Mononuclear cell (primary cell): ENCODE measurements around the gene ULBP2. TPM values are rescaled to one million over a fixed set of nuclear protein-coding genes. Genes with fewer than 3 reads are reported as not detected.

ENCODE experiments used
- H3K27me3 ChIP-seq: 2 replicates; pipeline ENCODE4 v1.6.0; 2011; ENCODE audit warnings: low read length, control low read depth; ENCODE audit not compliant: insufficient read depth
- H3K4me1 ChIP-seq: 2 replicates; pipeline ENCODE4 v1.5.1; 2011; ENCODE audit warnings: mild to moderate bottlenecking, low read length, control low read depth; ENCODE audit not compliant: insufficient read depth
- H3K4me3 ChIP-seq: 2 replicates; pipeline ENCODE4 v1.5.1; 2011; ENCODE audit warnings: mild to moderate bottlenecking, low read length, moderate library complexity
- H3K9me3 ChIP-seq: 2 replicates; pipeline ENCODE4 v1.5.1; 2011; ENCODE audit warnings: low read depth, mild to moderate bottlenecking, control low read depth, low read length
- total RNA-seq: library from RNA; depleted of rRNA; stranded (reverse); fragments of >200 nt; gene quantifications from one replicate; pipeline ENCODE4 v1.2.3, GENCODE V29; 2012

Gene ULBP2
- 0.94 TPM for total RNA-seq

- Histone ChIP-seq H3K4me3 (peak within 1 kb of the TSS; percentile 40), H3K9me3 (no peaks in the 10 kb centered on the region), H3K4me1 (peaks cover 32% of the 10 kb centered on the region), H3K27me3 (peaks cover 53% of the 10 kb centered on the region)
These were observed at the start of gene ULBP2 for GRCh38 chr6:149941583-149942460. ULBP2 (plus strand) TSS chr6:149942014; CDS start chr6:149942073, 59 bp downstream.

- H3K4me3 ChIP-seq = no peak overlapping the region
These were observed 46.7 kb upstream of the ULBP2 start for GRCh38 chr6:149895048-149895590.

DNA sequence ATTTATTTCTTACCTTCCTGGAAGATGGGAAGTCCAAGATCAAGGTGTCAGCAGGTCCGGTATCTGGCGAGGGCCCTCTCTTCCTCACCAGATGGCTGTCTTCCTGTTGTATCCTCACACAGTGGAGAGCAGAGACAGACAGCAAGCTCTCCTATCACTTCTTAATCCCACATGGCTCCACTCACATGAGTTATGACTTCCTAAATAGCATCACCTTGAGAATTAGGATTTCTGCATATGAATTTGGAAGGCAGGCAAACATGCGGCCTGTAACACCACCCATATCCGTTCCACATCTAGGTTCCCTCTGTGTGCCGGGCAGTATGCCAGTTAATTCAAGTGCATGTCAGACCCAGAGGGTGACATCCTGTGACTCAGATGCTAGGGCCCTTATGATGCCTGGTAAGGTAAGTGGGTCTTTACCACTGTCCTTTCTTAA is 46.0 kb upstream of the ULBP2 start:
- peaks cover 19% of the 10 kb centered on the region for H3K4me1 ChIP-seq
- no peaks in the 10 kb centered on the region for H3K27me3 ChIP-seq
- no peak overlapping the region for H3K4me3 ChIP-seq
- H3K9me3 ChIP-seq = no peaks in the 10 kb centered on the region

More at GRCh38 chr6:149895048-149895590, 46.7 kb upstream of the ULBP2 start:
- Histone ChIP-seq H3K9me3 (no peaks in the 10 kb centered on the region), H3K27me3 (no peaks in the 10 kb centered on the region), H3K4me1 (peaks cover 19% of the 10 kb centered on the region)

GRCh38 chr6:149896491-149896890 is 45.3 kb upstream of the ULBP2 start:
- H3K4me1 ChIP-seq = peaks cover 19% of the 10 kb centered on the region
- H3K4me3 ChIP-seq = no peak overlapping the region
- H3K27me3 ChIP-seq = no peaks in the 10 kb centered on the region
- H3K9me3 ChIP-seq = no peaks in the 10 kb centered on the region

DNA sequence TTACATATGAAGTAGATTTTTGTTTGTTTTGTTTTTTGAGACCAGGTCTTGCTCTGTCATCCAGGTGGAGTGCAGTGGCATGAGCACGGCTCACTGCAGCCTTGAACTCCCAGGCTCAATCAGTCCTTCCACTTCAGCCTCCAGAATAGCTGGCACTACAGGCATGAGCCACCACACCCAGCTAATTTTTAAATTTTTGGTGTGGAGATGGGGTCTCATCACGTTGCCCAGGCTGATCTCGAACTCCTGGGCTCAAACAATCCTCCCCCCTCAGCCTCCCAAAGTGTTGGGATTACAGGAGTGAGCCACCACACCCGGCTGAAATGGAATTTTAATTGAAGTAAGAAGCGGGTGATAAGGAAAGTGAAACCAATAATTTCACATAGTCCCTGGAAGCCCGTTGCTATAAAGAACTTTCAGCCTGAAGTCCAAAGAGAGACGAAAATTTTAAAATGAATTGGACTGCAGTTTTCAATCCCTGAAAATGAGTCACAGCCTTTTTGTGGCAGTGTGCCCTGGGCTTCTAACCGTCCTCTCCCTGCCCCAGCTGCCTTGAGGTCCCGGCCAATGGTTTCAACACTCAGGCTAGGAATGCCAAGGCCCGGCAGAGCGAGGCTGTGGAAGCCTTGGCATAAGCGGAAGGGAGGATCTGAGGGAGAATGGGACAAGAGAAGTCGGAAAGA is 44.7 kb upstream of the ULBP2 start:
- Histone ChIP-seq H3K27me3 (no peaks in the 10 kb centered on the region), H3K4me3 (no peak overlapping the region), H3K4me1 (peaks cover 19% of the 10 kb centered on the region)

GRCh38 chr6:149897855-149898744 is 43.7 kb upstream of the ULBP2 start, which contains the start of gene RAET1E:
RAET1E (minus strand) TSS chr6:149898113; CDS start chr6:149890901, 7,212 bp downstream.
- Histone ChIP-seq H3K4me3 (no peak within 1 kb of the TSS), H3K9me3 (no peaks in the 10 kb centered on the region), H3K4me1 (peaks cover 19% of the 10 kb centered on the region), H3K27me3 (no peaks in the 10 kb centered on the region)

More for the DNA sequence above, 44.7 kb upstream of the ULBP2 start:
- H3K9me3 ChIP-seq = no peaks in the 10 kb centered on the region

DNA sequence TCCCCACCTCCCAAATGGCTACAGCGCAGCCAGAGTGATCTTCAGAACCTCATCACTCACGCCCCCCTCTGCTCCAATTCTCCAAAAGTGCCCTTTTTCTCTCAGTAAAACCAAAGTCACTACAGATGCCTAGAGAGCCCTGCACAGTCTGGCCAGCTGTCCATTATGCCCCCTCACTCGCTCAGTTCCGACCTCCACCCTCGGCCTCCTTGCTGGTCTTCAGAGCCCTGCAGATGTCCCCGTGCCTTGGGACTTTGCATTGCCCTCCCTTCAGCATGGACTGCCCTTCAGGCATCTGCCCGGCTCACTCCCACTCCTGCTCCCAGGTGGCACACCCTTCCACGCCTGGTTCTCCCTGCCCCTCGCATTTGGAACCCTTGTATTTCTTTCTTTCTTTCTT is 42.8 kb upstream of the ULBP2 start:
- H3K27me3 ChIP-seq = no peaks in the 10 kb centered on the region
- H3K9me3 ChIP-seq = no peaks in the 10 kb centered on the region
- H3K4me1 ChIP-seq = peaks cover 19% of the 10 kb centered on the region
- H3K4me3 ChIP-seq = no peak overlapping the region

GRCh38 chr6:149899486-149899885 is 42.3 kb upstream of the ULBP2 start:
- Histone ChIP-seq H3K9me3 (no peaks in the 10 kb centered on the region), H3K4me3 (no peak overlapping the region), H3K4me1 (peaks cover 19% of the 10 kb centered on the region), H3K27me3 (no peaks in the 10 kb centered on the region)

DNA sequence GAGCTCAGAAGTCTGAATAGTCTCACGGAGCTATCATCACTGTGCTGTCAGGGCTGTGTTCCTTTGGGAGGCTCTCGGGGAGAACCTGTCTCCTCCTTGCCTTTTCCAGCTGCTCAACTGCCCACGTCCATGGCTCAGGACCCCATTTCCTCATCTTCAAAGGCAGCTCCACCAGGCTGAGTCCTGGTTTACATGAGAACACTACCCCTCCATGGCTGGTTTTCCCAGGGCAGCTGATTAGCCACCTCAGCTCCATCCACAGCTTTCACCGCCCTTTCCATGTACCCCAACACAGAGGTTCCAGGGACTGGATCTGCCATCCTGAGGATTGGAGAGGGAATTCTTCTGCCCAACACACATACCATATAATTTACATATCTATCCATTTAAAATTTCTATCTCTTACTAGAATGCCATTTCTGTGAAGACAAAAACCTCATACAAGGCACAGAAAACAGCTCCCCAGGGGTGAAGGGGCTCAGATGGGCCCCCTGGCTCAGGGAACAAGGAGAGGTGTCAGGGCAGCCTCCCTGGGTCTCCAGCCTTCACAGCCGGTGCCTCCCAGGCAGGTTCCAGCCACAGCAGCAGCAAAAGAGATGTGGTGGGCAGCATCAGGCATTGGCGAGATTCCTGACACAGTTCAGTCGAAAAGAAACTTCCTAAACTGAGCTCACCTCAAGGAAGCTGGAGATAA is 41.7 kb upstream of the ULBP2 start:
- Histone ChIP-seq H3K9me3 (no peaks in the 10 kb centered on the region), H3K27me3 (no peaks in the 10 kb centered on the region), H3K4me3 (no peak overlapping the region), H3K4me1 (peaks cover 17% of the 10 kb centered on the region)

DNA sequence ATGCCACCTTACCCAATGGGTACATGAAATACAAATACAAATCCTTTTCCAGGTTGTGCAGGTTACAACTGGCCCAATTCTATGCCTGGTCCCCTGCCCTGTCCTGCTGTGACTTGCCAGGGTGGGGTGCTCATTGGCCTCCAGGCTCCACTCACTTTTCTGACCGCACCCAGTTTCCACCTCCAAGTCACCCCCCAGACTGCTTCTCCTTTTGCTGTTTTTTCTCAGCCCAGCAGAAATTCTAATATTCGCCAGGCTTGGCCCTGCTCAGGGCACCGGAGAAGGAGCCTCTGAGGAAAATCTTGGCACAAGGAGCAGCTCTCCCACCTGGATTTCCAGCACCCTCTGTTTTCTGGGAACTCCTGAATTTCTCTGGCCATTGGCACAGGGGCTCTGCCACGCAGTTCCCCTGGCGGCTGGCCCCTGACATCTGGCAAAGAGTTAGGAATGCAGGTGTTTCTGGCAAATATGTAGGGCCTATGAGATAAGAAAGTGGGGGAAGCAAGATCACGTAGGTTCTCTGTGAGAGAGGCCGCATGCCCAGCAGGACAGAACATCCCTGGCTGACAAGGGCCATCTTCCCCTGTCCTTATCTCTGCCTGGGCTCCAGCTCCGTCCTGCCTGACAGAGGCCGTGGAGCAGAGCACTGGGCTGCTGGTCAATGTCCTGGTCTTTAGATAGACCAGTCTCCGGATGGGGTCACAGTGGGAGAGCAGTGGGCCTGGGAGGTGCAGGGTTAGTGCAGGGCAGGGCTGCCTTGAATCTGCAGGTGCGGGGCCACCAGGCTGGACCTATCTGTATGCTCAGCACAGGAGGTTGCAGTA is 41.0 kb upstream of the ULBP2 start:
- H3K4me1 ChIP-seq = peaks cover 9% of the 10 kb centered on the region
- H3K9me3 ChIP-seq = no peaks in the 10 kb centered on the region
- no peak overlapping the region for H3K4me3 ChIP-seq
- no peaks in the 10 kb centered on the region for H3K27me3 ChIP-seq

DNA sequence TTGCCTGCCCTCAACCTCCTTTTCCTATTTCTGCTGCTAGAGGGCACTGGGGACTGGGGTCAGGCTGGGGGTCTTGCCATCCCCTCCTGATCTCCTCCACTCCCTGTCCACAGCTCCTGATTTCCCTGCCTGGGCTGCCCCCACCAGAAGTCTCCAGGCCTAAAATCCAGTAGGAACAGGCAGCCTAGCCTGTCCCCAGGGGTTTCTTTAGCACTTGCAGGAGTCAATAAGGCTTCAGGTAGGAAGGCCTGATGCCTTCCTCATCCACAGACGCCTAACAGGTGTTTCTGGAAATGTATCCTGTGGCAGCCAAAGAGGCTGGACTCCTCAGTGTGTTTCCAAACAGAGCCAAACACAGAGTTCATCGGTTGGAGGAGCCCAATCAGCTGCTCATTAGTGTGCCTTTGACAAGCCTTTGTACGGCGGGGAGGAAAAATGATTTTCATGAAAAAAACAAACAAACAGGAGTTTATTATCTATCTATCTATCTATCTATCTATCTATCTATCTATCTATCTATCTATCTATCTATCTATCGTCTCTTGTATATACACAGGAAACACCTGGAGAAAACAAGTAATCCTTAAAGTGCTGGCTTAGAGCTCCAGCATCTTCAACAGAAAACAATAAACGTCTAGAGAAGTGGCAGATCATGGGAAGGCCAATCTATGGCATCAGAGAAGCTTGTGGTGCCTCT is 40.2 kb upstream of the ULBP2 start:
- Histone ChIP-seq H3K27me3 (no peaks in the 10 kb centered on the region), H3K4me1 (peaks cover 2% of the 10 kb centered on the region), H3K9me3 (no peaks in the 10 kb centered on the region), H3K4me3 (no peak overlapping the region)

DNA sequence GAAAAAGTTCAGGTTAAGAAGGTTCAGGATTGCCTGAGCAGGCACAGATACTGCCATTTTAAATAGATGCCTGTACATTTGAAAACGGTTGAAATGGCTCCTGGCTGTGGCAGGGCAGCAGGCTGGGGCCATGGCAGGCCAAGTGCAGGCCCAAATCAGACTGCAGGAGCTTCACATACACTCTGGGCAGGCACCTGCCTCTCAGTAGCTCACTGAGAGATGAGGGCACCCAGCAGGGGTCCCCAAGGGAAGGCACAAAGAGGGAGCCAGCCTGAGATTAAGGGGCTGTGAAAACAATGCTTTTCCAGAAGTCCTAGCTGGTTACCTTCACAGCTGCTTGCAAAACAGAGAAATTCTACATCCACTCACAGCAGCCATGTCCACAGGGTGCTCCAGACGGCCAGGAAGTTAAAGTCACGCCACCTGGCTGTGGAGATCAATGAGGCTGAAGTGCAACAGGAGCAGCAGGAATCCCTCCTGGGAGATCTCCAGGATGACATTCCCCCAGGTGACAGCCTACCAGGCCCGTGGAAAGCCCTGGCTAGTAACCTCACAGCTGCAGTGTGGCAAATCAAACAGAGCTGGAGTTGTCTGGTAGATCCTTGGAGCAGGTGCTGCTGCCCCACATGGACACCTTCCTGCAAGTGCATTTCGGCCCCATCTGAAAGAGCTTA is 37.7 kb upstream of the ULBP2 start:
- Histone ChIP-seq H3K4me3 (no peak overlapping the region), H3K9me3 (no peaks in the 10 kb centered on the region), H3K27me3 (no peaks in the 10 kb centered on the region), H3K4me1 (no peaks in the 10 kb centered on the region)
